ENCODE results near the gene FXN. TPM values are rescaled to one million over a fixed set of nuclear protein-coding genes. Genes with fewer than 3 reads are reported as not detected.

Gene FXN
- total RNA-seq, 2 donors from 2014 or later, result 0.68 to 4.0 TPM

DNA sequence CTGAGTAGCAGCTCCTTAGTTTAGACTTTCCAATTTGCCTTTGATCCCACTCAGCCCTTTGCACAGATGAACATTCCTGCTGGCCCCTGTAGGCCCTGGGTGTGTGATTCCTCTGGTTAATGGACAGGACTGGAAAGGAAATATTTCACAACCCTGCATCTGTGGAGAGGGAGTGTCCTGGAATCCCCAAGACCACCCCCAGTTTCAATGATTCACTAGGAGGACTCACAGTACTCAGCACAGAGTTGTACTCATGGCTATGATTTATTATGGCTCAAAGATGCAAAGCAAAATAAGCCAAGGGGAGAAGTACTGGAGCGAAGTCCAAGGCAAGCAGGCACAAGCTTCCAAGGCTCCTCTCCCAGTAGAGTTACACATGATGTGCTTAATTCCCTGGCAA lies 96.1 kb downstream of the FXN start:
- TF ChIP-seq, protein P1, sequence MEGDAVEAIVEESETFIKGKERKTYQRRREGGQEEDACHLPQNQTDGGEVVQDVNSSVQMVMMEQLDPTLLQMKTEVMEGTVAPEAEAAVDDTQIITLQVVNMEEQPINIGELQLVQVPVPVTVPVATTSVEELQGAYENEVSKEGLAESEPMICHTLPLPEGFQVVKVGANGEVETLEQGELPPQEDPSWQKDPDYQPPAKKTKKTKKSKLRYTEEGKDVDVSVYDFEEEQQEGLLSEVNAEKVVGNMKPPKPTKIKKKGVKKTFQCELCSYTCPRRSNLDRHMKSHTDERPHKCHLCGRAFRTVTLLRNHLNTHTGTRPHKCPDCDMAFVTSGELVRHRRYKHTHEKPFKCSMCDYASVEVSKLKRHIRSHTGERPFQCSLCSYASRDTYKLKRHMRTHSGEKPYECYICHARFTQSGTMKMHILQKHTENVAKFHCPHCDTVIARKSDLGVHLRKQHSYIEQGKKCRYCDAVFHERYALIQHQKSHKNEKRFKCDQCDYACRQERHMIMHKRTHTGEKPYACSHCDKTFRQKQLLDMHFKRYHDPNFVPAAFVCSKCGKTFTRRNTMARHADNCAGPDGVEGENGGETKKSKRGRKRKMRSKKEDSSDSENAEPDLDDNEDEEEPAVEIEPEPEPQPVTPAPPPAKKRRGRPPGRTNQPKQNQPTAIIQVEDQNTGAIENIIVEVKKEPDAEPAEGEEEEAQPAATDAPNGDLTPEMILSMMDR (IDR thresholded peaks at IDR 0.05), result no peak
- Histone ChIP-seq H3K9me3 (no peaks in the 10 kb centered on the region), H3K4me3 (peak overlapping the region; percentile 42), H3K27me3 (replicated peaks; ENCODE audit: insufficient read depth) (no peaks in the 10 kb centered on the region), H3K27ac (peak overlapping the region; percentile 47 to 78), H3K36me3 (no peaks in the 10 kb centered on the region), H3K4me1 (ENCODE audit: control insufficient read depth in 1 of 2, low read depth in 2 of 2) (peaks cover 32 to 58% of the 10 kb centered on the region in 2 donors)
- DNase-seq (ENCODE audit: low spot score) (peak; percentile 40), ATAC-seq (ENCODE audit: insufficient number of reproducible peaks, low FRiP score, low read depth) (peak; percentile 73)

GRCh38 chr9:69132361-69132760 lies 96.8 kb downstream of the FXN start:
- ATAC-seq (ENCODE audit: insufficient number of reproducible peaks, low FRiP score, low read depth), result no peak
- no peak for DNase-seq (ENCODE audit: low spot score)
- no peaks in the 10 kb centered on the region for H3K27me3 ChIP-seq (replicated peaks; ENCODE audit: insufficient read depth)
- H3K9me3 ChIP-seq, result no peaks in the 10 kb centered on the region
- peak overlapping the region; percentile 47 to 78 for H3K27ac ChIP-seq
- no peak overlapping the region for H3K4me3 ChIP-seq
- no peaks in the 10 kb centered on the region for H3K36me3 ChIP-seq
- H3K4me1 ChIP-seq (ENCODE audit: control insufficient read depth in 1 of 2, low read depth in 2 of 2), result peaks cover 32 to 58% of the 10 kb centered on the region in 2 donors
- TF ChIP-seq, protein P1 (IDR thresholded peaks at IDR 0.05), result no peak

DNA sequence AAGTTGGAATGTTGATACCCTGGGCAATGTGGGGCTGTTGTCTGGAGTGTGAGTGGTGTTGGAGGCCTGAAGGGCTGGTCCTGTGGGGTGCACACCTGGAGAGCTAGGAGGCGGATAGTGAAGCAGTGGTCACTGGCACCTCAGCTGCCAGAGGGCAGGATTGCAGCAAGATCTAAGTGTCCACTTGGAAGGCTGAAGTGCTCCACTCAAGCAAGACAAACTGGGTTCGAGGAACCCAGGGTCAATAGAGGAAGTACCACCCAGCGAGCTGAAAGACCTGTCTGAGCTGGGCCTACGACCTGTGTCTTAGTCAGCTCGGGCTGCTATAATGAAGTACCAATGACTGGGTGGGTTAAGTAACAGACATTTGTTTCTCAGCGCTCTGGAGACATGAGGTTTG lies 98.9 kb downstream of the FXN start:
- no peak overlapping the region for H3K27ac ChIP-seq
- ATAC-seq (ENCODE audit: insufficient number of reproducible peaks, low FRiP score, low read depth) (no peak), DNase-seq (ENCODE audit: low spot score) (no peak)
- no peaks in the 10 kb centered on the region for H3K36me3 ChIP-seq
- no peaks in the 10 kb centered on the region for H3K27me3 ChIP-seq (replicated peaks; ENCODE audit: insufficient read depth)
- H3K4me3 ChIP-seq, result no peak overlapping the region
- H3K4me1 ChIP-seq (ENCODE audit: control insufficient read depth in 1 of 2, low read depth in 2 of 2), result peaks cover 26 to 52% of the 10 kb centered on the region in 2 donors
- TF ChIP-seq, protein P1 (IDR thresholded peaks at IDR 0.05), result no peak
- no peaks in the 10 kb centered on the region for H3K9me3 ChIP-seq

DNA sequence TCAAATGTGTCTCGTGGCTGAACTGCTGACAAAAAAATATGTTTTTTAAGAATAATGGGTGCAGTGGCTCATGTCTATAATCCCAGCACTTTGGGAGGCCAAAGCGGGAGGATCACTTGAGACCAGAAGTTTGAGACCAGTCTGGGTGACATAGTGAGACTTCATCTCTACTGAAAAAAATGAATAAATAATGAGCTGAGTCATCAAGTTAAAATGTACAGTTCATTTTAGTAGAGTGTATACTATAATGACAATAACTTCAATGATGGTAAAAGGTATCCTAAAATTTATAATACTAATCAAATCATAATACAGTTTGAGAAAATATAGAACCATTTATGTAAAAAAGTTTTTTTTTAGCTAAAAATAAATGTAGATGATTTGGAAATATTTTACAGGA lies 100.6 kb downstream of the FXN start:
- Histone ChIP-seq H3K27ac (no peak overlapping the region), H3K4me1 (ENCODE audit: control insufficient read depth in 1 of 2, low read depth in 2 of 2) (peaks cover 15 to 34% of the 10 kb centered on the region in 2 donors), H3K27me3 (replicated peaks; ENCODE audit: insufficient read depth) (no peaks in the 10 kb centered on the region), H3K4me3 (no peak overlapping the region), H3K36me3 (no peaks in the 10 kb centered on the region), H3K9me3 (no peaks in the 10 kb centered on the region)
- DNase-seq (ENCODE audit: low spot score) (no peak), ATAC-seq (ENCODE audit: insufficient number of reproducible peaks, low FRiP score, low read depth) (no peak)
- TF ChIP-seq, protein P1 (IDR thresholded peaks at IDR 0.05), result no peak

GRCh38 chr9:69136779-69137178 lies 101.2 kb downstream of the FXN start:
- ATAC-seq (ENCODE audit: insufficient number of reproducible peaks, low FRiP score, low read depth), result no peak
- no peaks in the 10 kb centered on the region for H3K36me3 ChIP-seq
- H3K9me3 ChIP-seq, result no peaks in the 10 kb centered on the region
- peaks cover 11 to 29% of the 10 kb centered on the region in 2 donors for H3K4me1 ChIP-seq (ENCODE audit: control insufficient read depth in 1 of 2, low read depth in 2 of 2)
- H3K27ac ChIP-seq, result no peak overlapping the region
- H3K4me3 ChIP-seq, result no peak overlapping the region
- TF ChIP-seq, protein P1 (IDR thresholded peaks at IDR 0.05), result no peak
- no peak for DNase-seq (ENCODE audit: low spot score)
- no peaks in the 10 kb centered on the region for H3K27me3 ChIP-seq (replicated peaks; ENCODE audit: insufficient read depth)

Measured in thoracic aorta (tissue), 2 donors.